WTC11 (cell line): ENCODE data around the gene GNGT2. TPM values are rescaled to one million over a fixed set of nuclear protein-coding genes. Genes with fewer than 3 reads are reported as not detected.

ENCODE experiments used
- ATAC-seq: fragments of 200-7000 bp; cut with Tn5 transposase; 2 replicates; pipeline ENCODE4 v1.10.0; 2021; ENCODE audit warnings: mild to moderate bottlenecking, moderate library complexity
- CTCF ChIA-PET: fragments of 300-600 bp; sonication (Branson Sonifier 250); formaldehyde crosslinking; loops from one replicate; lab custom pipeline; 2021; ENCODE audit warnings: antibody characterized with exemption; lab: Charles Lee
- POLR2A ChIA-PET: fragments of 350-600 bp; sonication (Branson Sonifier 250); formaldehyde crosslinking; loops from one replicate; lab custom pipeline; 2021; ENCODE audit warnings: antibody characterized with exemption; lab: Charles Lee
- DNase-seq: peaks from one replicate; pipeline ENCODE4 v3.0.0; 2021; ENCODE audit warnings: low spot score
- H3K27ac Mint-ChIP-seq: 2 replicates; pipeline ENCODE4 v1.8.0; 2021; ENCODE audit warnings: mixed read lengths
- H3K27me3 Mint-ChIP-seq: 2 replicates; pipeline ENCODE4 v1.8.0; 2021; ENCODE audit warnings: low read depth, mild to moderate bottlenecking, moderate library complexity, mixed read lengths
- H3K36me3 Mint-ChIP-seq: 2 replicates; pipeline ENCODE4 v1.8.0; 2021; ENCODE audit warnings: mixed read lengths
- H3K4me1 Mint-ChIP-seq: 2 replicates; pipeline ENCODE4 v1.8.0; 2022; ENCODE audit warnings: mixed read lengths
- H3K4me3 Mint-ChIP-seq: 2 replicates; pipeline ENCODE4 v1.8.0; 2021; ENCODE audit warnings: mild to moderate bottlenecking, moderate library complexity, mixed read lengths
- H3K9me3 Mint-ChIP-seq: 2 replicates; pipeline ENCODE4 v1.8.0; 2021; ENCODE audit warnings: mixed read lengths
- ATF1 ChIP-seq: sonication (generic); formaldehyde crosslinking; IDR thresholded peaks from 2 replicates; pipeline ENCODE4 v1.8.1; 2023; ENCODE audit warnings: mild to moderate bottlenecking, moderate library complexity, missing genetic modification reagents
- CREM ChIP-seq: sonication (generic); formaldehyde crosslinking; IDR thresholded peaks from 2 replicates; pipeline ENCODE4 v1.8.1; 2022; ENCODE audit warnings: mild to moderate bottlenecking, missing genetic modification reagents, moderate library complexity
- ETV6 ChIP-seq: sonication (generic); formaldehyde crosslinking; IDR thresholded peaks from 2 replicates; pipeline ENCODE4 v1.8.1; 2022; ENCODE audit warnings: mild to moderate bottlenecking, missing genetic modification reagents
- FOXJ3 ChIP-seq: sonication (generic); formaldehyde crosslinking; IDR thresholded peaks from 2 replicates; pipeline ENCODE4 v1.9.0; 2021; ENCODE audit warnings: missing genetic modification reagents, mild to moderate bottlenecking, borderline replicate concordance
- MXD4 ChIP-seq: fragments of 250-450 bp; sonication (Bioruptor Pico); IDR thresholded peaks from 2 replicates; pipeline ENCODE4 v1.8.0; 2021; ENCODE audit warnings: mild to moderate bottlenecking, moderate library complexity, borderline replicate concordance
- MYBL2 ChIP-seq: sonication (generic); formaldehyde crosslinking; IDR thresholded peaks from 2 replicates; pipeline ENCODE4 v1.8.1; 2023; ENCODE audit warnings: mild to moderate bottlenecking, moderate library complexity, missing genetic modification reagents
- PRRX2 ChIP-seq: fragments of 250-450 bp; sonication (Bioruptor Pico); IDR thresholded peaks from 2 replicates; pipeline ENCODE4 v1.8.0; 2021; ENCODE audit warnings: mild to moderate bottlenecking
- RORB ChIP-seq: fragments of 250-450 bp; sonication (Bioruptor Pico); IDR thresholded peaks from 2 replicates; pipeline ENCODE4 v1.9.0; 2021; ENCODE audit warnings: mild to moderate bottlenecking
- SMAD3 ChIP-seq: sonication (generic); formaldehyde crosslinking; IDR thresholded peaks from 2 replicates; pipeline ENCODE4 v1.8.0; 2022; ENCODE audit warnings: missing genetic modification reagents, mild to moderate bottlenecking, borderline replicate concordance
- TEAD1 ChIP-seq: sonication (generic); formaldehyde crosslinking; IDR thresholded peaks from 2 replicates; pipeline ENCODE4 v1.8.0; 2022; ENCODE audit warnings: mild to moderate bottlenecking, missing genetic modification reagents
- TP53 ChIP-seq: sonication (generic); formaldehyde crosslinking; IDR thresholded peaks from 2 replicates; pipeline ENCODE4 v1.8.1; 2023; ENCODE audit warnings: mild to moderate bottlenecking, missing genetic modification reagents
- ZBTB21 ChIP-seq: sonication (generic); formaldehyde crosslinking; IDR thresholded peaks from 2 replicates; pipeline ENCODE4 v1.8.1; 2023; ENCODE audit warnings: mild to moderate bottlenecking, missing genetic modification reagents, borderline replicate concordance
- ZNF396 ChIP-seq: fragments of 250-450 bp; sonication (Bioruptor Pico); IDR thresholded peaks from 2 replicates; pipeline ENCODE4 v1.8.0; 2021; ENCODE audit warnings: mild to moderate bottlenecking, moderate library complexity, borderline replicate concordance
- ZNF416 ChIP-seq: fragments of 250-450 bp; sonication (Bioruptor Pico); IDR thresholded peaks from 2 replicates; pipeline ENCODE4 v1.9.0; 2021; ENCODE audit warnings: mild to moderate bottlenecking, inconsistent platforms
- ZNF423 ChIP-seq: fragments of 250-450 bp; sonication (Bioruptor Pico); IDR thresholded peaks from 2 replicates; pipeline ENCODE4 v2.1.2; 2022; ENCODE audit warnings: mild to moderate bottlenecking, moderate library complexity
- total RNA-seq: library from RNA; stranded (reverse); gene quantifications from 3 replicates; pipeline ENCODE4 v1.2.3, GENCODE V29; 2021
- TF ChIP-seq, protein P1 (sequence below): sonication (generic); formaldehyde crosslinking; conservative IDR thresholded peaks from 2 replicates; pipeline ENCODE4 v1.8.1; 2023; ENCODE audit warnings: mild to moderate bottlenecking, low read depth, missing genetic modification reagents, moderate library complexity
- TF ChIP-seq, protein P2 (sequence below): sonication (generic); formaldehyde crosslinking; IDR thresholded peaks from 2 replicates; pipeline ENCODE4 v1.8.1; 2023; ENCODE audit warnings: mild to moderate bottlenecking, missing genetic modification reagents
- TF ChIP-seq, protein P3 (sequence below): fragments of 250-450 bp; sonication (Bioruptor Pico); IDR thresholded peaks from 2 replicates; pipeline ENCODE4 v1.9.0; 2021; ENCODE audit warnings: moderate library complexity, mild to moderate bottlenecking, inconsistent platforms, borderline replicate concordance
- TF ChIP-seq, protein P4 (sequence below): fragments of 250-450 bp; sonication (Bioruptor Pico); conservative IDR thresholded peaks from 2 replicates; pipeline ENCODE4 v1.9.0; 2021; ENCODE audit warnings: mild to moderate bottlenecking
- TF ChIP-seq, protein P5 (sequence below): fragments of 250-450 bp; sonication (Bioruptor Pico); IDR thresholded peaks from 2 replicates; pipeline ENCODE4 v1.9.0; 2021; ENCODE audit warnings: mild to moderate bottlenecking
- TF ChIP-seq, protein P6 (sequence below): sonication (generic); formaldehyde crosslinking; IDR thresholded peaks from 2 replicates; pipeline ENCODE4 v1.8.0; 2023; ENCODE audit warnings: missing genetic modification reagents
- TF ChIP-seq, protein P7 (sequence below): sonication (generic); formaldehyde crosslinking; IDR thresholded peaks from 2 replicates; pipeline ENCODE4 v1.8.1; 2022; ENCODE audit warnings: mild to moderate bottlenecking, missing genetic modification reagents, moderate library complexity, borderline replicate concordance
- TF ChIP-seq, protein P8 (sequence below): sonication (generic); formaldehyde crosslinking; conservative IDR thresholded peaks from 2 replicates; pipeline ENCODE4 v1.8.1; 2022; ENCODE audit warnings: mild to moderate bottlenecking, missing genetic modification reagents

The GNGT2 gene
- total RNA-seq, 1 experiment from 2014 or later, result 0.70 TPM

DNA sequence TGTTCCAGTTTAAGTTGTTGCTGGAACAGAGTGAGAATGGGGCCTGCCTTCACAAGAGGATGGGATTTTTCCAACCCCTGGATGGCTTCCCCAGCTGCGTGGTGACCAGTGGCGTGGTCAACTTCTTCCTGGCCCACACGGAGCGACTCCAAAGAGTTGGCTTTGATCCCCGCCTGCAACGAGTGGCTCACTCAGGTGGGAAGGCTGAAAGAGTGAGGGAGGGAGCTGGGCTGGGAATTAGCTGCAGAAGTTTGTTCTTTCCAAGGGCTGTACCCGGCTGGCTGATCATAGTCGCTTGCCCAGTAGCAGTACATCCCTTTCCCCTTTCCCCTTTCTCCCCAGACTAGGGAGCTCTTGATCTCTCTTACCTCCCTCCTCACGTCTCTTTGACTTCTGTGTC is 41.7 kb downstream of the GNGT2 start:
- Mint-ChIP-seq H3K36me3 (peaks cover 2% of the 10 kb centered on the region; the same call in 1 of the 2 replicates), H3K4me3 (no peak overlapping the region), H3K9me3 (peaks cover 41% of the 10 kb centered on the region), H3K27ac (no peak overlapping the region), H3K4me1 (0 out of 2 replicates have a peak, but pooled peaks cover 3% of the 10 kb centered on the region), H3K27me3 (peaks cover 37% of the 10 kb centered on the region)
- CTCF ChIA-PET, result no interaction called here
- ATAC-seq (no peak), DNase-seq (no peak)
- TF ChIP-seq TEAD1 (CRISPR knock-in tag), result no peak
- no peak for TF ChIP-seq ZNF416 (CRISPR knock-in tag)
- no peak for TF ChIP-seq ETV6 (CRISPR knock-in tag)
- no peak for TF ChIP-seq FOXJ3
- TF ChIP-seq ATF1, result no peak
- TF ChIP-seq, protein P1, sequence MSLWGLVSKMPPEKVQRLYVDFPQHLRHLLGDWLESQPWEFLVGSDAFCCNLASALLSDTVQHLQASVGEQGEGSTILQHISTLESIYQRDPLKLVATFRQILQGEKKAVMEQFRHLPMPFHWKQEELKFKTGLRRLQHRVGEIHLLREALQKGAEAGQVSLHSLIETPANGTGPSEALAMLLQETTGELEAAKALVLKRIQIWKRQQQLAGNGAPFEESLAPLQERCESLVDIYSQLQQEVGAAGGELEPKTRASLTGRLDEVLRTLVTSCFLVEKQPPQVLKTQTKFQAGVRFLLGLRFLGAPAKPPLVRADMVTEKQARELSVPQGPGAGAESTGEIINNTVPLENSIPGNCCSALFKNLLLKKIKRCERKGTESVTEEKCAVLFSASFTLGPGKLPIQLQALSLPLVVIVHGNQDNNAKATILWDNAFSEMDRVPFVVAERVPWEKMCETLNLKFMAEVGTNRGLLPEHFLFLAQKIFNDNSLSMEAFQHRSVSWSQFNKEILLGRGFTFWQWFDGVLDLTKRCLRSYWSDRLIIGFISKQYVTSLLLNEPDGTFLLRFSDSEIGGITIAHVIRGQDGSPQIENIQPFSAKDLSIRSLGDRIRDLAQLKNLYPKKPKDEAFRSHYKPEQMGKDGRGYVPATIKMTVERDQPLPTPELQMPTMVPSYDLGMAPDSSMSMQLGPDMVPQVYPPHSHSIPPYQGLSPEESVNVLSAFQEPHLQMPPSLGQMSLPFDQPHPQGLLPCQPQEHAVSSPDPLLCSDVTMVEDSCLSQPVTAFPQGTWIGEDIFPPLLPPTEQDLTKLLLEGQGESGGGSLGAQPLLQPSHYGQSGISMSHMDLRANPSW (CRISPR knock-in tag), result no peak
- TF ChIP-seq, protein P2, sequence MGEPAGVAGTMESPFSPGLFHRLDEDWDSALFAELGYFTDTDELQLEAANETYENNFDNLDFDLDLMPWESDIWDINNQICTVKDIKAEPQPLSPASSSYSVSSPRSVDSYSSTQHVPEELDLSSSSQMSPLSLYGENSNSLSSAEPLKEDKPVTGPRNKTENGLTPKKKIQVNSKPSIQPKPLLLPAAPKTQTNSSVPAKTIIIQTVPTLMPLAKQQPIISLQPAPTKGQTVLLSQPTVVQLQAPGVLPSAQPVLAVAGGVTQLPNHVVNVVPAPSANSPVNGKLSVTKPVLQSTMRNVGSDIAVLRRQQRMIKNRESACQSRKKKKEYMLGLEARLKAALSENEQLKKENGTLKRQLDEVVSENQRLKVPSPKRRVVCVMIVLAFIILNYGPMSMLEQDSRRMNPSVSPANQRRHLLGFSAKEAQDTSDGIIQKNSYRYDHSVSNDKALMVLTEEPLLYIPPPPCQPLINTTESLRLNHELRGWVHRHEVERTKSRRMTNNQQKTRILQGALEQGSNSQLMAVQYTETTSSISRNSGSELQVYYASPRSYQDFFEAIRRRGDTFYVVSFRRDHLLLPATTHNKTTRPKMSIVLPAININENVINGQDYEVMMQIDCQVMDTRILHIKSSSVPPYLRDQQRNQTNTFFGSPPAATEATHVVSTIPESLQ (CRISPR knock-in tag), result no peak
- no peak for TF ChIP-seq MXD4 (CRISPR knock-in tag)
- no peak for TF ChIP-seq ZNF396 (CRISPR knock-in tag)
- TF ChIP-seq, protein P3, sequence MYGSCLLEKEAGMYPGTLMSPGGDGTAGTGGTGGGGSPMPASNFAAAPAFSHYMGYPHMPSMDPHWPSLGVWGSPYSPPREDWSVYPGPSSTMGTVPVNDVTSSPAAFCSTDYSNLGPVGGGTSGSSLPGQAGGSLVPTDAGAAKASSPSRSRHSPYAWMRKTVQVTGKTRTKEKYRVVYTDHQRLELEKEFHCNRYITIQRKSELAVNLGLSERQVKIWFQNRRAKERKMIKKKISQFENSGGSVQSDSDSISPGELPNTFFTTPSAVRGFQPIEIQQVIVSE (CRISPR knock-in tag), result no peak
- TF ChIP-seq, protein P4, sequence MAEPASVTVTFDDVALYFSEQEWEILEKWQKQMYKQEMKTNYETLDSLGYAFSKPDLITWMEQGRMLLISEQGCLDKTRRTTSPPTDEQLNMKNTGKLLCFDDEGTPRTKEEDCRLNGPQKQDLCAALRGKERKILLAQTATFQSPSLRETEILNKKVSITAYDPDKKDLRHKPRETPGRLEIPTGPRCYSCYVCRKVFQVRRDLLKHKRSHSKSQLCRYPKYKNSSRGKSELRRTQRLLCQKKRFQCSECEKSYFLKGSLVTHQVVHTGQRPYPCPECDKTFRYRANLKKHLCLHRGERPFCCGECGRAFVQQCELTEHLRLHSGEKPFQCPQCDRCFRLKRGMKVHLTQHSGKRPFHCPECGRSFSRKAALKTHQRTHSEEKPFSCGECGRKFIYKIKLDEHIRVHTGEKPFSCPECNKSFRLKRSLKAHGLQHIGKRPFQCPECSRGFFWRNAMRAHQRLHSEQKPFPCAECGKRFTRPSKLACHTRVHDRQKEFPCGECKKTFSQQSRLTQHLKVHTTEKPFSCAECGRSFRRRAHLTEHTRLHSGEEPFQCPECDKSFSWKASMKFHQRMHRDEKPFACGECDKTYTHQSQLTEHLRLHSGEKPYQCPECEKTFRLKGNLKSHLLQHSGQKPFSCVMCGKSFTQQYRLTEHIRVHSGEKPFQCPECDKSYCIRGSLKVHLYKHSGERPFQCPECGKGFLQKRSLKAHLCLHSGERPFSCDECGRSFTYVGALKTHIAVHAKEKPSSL (CRISPR knock-in tag), result no peak
- TF ChIP-seq, protein P5, sequence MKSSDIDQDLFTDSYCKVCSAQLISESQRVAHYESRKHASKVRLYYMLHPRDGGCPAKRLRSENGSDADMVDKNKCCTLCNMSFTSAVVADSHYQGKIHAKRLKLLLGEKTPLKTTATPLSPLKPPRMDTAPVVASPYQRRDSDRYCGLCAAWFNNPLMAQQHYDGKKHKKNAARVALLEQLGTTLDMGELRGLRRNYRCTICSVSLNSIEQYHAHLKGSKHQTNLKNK (CRISPR knock-in tag), result no peak
- no peak for TF ChIP-seq PRRX2 (CRISPR knock-in tag)
- TF ChIP-seq SMAD3 (CRISPR knock-in tag), result no peak
- TF ChIP-seq MYBL2 (CRISPR knock-in tag), result no peak
- POLR2A ChIA-PET, result interaction anchor here (0.6 kb wide), 1 partner anchor 131 kb away, joined by 5 read pairs; no protein-coding TSS in a partner anchor

DNA sequence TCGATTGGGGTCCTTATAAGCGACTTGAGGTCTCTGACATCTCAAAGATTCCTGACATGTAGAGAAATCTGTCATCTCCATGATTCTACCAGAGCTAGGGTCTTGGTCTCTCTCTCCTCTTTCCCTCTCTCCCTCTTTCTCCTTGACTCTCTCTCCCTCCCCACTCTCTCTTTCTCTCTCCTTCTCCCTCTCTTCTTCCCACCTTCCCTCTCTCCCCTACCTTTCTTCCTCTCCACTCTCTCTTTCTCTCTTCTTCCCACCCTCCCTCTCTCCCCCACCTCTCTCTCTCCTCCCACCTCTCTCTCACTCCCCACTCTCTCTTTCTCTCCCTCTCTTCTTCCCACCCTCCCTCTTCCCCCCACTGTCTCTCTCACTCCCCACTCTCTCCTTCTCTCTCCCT is 45.2 kb downstream of the GNGT2 start:
- H3K4me3 Mint-ChIP-seq, result no peak overlapping the region
- CTCF ChIA-PET, result no interaction called here
- POLR2A ChIA-PET, result no interaction called here
- peaks cover 9% of the 10 kb centered on the region for H3K9me3 Mint-ChIP-seq
- H3K36me3 Mint-ChIP-seq, result peaks cover 2% of the 10 kb centered on the region; the same call in 1 of the 2 replicates
- DNase-seq (no peak), ATAC-seq (no peak)
- 0 out of 2 replicates have a peak, but pooled peaks cover 3% of the 10 kb centered on the region for H3K4me1 Mint-ChIP-seq
- H3K27ac Mint-ChIP-seq, result no peak overlapping the region
- peaks cover 31% of the 10 kb centered on the region for H3K27me3 Mint-ChIP-seq
- TF ChIP-seq, protein P6, sequence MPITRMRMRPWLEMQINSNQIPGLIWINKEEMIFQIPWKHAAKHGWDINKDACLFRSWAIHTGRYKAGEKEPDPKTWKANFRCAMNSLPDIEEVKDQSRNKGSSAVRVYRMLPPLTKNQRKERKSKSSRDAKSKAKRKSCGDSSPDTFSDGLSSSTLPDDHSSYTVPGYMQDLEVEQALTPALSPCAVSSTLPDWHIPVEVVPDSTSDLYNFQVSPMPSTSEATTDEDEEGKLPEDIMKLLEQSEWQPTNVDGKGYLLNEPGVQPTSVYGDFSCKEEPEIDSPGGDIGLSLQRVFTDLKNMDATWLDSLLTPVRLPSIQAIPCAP (CRISPR knock-in tag), result no peak
- TF ChIP-seq RORB (no peak), ZNF423 (CRISPR knock-in tag) (no peak), ZNF396 (CRISPR knock-in tag) (no peak), TP53 (no peak), CREM (CRISPR knock-in tag) (no peak), ZBTB21 (CRISPR knock-in tag) (no peak)
- TF ChIP-seq, protein P7, sequence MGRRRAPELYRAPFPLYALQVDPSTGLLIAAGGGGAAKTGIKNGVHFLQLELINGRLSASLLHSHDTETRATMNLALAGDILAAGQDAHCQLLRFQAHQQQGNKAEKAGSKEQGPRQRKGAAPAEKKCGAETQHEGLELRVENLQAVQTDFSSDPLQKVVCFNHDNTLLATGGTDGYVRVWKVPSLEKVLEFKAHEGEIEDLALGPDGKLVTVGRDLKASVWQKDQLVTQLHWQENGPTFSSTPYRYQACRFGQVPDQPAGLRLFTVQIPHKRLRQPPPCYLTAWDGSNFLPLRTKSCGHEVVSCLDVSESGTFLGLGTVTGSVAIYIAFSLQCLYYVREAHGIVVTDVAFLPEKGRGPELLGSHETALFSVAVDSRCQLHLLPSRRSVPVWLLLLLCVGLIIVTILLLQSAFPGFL (CRISPR knock-in tag), result no peak
- TF ChIP-seq, protein P8, sequence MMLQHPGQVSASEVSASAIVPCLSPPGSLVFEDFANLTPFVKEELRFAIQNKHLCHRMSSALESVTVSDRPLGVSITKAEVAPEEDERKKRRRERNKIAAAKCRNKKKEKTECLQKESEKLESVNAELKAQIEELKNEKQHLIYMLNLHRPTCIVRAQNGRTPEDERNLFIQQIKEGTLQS (CRISPR knock-in tag), result no peak
- TF ChIP-seq, protein P2 (CRISPR knock-in tag), result no peak
